NT2/D1 (cell line): Measurements from ENCODE around the gene ATRIP.

Source experiments
- SUZ12 ChIP-seq: IDR thresholded peaks from 2 replicates; pipeline ENCODE4 v1.6.1; 2011; ENCODE audit not compliant: insufficient read length, insufficient read depth; ENCODE audit errors: extremely low read depth
- ZNF274 ChIP-seq: IDR thresholded peaks from 2 replicates; pipeline ENCODE4 v1.6.1; 2011; ENCODE audit warnings: mild to moderate bottlenecking, low read depth, low read length

- no peak for TF ChIP-seq ZNF274
- TF ChIP-seq SUZ12: no peak
Observed at GRCh38 chr3:48441940-48442339, 4.6 kb upstream of the ATRIP start.
